ENCODE results near the gene TNNC1.

The TNNC1 gene

DNA sequence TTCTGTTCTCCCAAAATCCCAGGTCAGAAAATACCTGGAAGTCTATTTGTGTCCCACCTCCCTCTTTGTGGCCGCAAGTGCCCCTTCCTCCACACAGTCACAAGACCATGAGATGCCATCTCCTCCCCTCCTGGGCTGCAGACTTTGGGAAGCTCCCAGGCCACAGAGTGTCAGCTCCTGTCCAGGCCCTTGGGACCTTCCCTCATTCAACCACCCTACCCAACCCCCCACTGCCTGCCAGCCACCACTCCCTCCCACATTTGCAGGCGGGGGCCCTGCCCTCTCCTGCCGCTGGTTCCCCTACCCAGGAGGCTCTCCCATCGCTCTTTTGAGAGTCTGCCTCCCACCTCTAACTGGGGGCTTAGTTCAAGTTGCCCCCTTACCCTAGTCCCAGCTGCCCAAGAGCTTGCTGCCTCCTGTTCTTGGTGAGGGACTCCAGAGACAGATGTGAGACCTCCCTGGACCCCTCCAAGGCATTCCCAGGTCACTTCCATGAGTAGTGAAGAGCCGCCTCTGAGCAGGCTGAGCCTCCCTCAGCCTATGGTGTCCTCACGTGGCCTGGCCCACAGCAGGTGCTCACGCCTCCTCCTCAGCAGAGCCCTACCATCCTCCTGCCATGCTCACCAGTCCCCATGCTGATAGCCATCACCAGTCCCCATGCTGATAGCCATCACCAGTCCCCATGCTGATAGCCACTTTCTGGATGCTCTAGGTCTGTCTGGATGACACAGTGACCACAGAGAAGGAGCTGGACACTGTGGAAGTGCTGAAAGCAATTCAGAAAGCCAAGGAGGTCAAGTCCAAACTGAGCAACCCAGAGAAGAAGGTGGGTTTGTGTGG is 25.4 kb upstream of the TNNC1 start:
- H3K9me3 Mint-ChIP-seq = no peaks in the 10 kb centered on the region
- H3K36me3 Mint-ChIP-seq = peaks cover 45 to 61% of the 10 kb centered on the region in 2 donors
- H3K27ac Mint-ChIP-seq = no peak overlapping the region
- no peaks in the 10 kb centered on the region for H3K27me3 Mint-ChIP-seq
- ATAC-seq (replicated peaks) (no peak), DNase-seq (no peak)
- H3K4me3 Mint-ChIP-seq = no peak overlapping the region
- no peaks in the 10 kb centered on the region for H3K4me1 Mint-ChIP-seq

DNA sequence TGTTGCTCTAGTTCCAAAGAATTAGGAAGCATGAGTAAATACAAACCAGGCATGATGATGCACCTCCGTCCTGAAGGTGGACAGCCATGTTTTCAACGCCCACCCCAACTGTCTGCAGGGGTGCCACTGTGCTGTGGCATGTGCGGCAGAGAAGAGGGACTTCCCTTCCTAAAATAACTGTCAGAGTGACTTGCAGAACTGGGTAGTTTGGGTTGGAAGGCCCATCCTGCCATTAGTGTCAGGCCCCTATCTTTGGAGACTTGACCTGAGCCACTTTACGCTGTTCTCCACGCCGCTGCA is 23.9 kb upstream of the TNNC1 start:
- no peaks in the 10 kb centered on the region for H3K9me3 Mint-ChIP-seq
- H3K36me3 Mint-ChIP-seq = peaks cover 46 to 68% of the 10 kb centered on the region in 2 donors
- no peak for DNase-seq
- ATAC-seq (replicated peaks) = no peak
- H3K4me3 Mint-ChIP-seq = no peak overlapping the region
- no peaks in the 10 kb centered on the region for H3K27me3 Mint-ChIP-seq
- H3K4me1 Mint-ChIP-seq = no peaks in the 10 kb centered on the region
- no peak overlapping the region for H3K27ac Mint-ChIP-seq

DNA sequence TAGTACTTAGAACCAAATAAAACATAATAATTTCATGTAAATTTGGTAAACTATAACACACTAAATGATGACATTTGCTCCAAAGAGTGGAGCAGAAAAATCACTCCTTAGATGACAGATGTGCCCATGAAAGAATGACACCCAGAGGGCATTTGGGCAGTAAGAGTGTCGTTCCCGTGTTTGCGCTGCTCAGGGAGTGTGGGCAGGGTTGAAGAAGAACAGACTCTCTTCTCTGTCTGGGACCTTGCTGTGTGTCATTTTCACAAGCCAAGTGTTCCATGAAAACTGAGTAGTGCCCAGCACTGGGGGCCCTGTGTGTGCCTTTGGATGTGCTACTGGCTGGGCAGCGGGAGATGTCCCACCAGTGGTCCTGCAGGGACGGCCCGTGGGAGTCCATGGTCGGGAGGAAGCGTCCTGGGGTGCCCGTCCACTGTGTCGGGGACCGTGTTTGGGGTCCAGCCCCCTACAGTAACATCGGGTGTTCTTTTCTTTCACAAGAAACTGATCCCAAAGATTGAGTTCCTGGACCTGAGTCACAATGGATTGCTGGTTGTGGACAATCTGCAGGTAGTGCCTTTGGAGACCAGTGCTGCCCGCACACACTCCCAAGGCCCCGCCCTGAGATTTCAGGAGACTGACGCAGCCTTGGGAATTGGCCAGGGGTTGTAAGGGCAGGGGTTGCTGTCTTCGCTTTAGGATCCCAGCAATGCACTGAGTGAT is 23.4 kb upstream of the TNNC1 start:
- H3K4me3 Mint-ChIP-seq = no peak overlapping the region
- H3K9me3 Mint-ChIP-seq = no peaks in the 10 kb centered on the region
- ATAC-seq (replicated peaks) (no peak), DNase-seq (no peak)
- no peak overlapping the region for H3K27ac Mint-ChIP-seq
- peaks cover 45 to 67% of the 10 kb centered on the region in 2 donors for H3K36me3 Mint-ChIP-seq
- H3K27me3 Mint-ChIP-seq = no peaks in the 10 kb centered on the region
- H3K4me1 Mint-ChIP-seq = no peaks in the 10 kb centered on the region

DNA sequence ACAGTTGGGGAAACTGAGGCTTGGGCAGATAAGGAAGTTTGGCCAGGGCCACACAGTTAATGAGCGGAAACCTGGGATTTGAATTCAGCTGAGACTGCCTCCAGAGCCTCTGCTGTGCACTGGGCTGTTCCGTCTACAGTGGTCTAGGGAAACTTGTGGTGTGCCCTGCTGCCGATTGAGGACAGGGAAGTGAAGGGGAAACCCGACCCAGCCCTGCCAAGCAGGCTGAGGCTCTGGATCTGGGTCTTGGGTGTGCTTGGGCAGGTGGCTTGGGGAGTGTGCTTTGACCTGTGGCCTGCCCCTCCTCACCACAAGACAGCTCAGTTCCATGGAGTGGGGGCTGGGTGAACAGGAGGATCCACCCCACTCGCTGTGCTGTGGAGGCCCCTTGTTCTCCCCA is 19.2 kb upstream of the TNNC1 start:
- Mint-ChIP-seq H3K27me3 (no peaks in the 10 kb centered on the region), H3K4me1 (peaks cover 2 to 6% of the 10 kb centered on the region in 2 donors), H3K4me3 (no peak overlapping the region), H3K36me3 (peaks cover 28 to 47% of the 10 kb centered on the region in 2 donors), H3K9me3 (no peaks in the 10 kb centered on the region), H3K27ac (peak overlapping the region; percentile 31)
- DNase-seq (no peak), ATAC-seq (replicated peaks) (no peak)

DNA sequence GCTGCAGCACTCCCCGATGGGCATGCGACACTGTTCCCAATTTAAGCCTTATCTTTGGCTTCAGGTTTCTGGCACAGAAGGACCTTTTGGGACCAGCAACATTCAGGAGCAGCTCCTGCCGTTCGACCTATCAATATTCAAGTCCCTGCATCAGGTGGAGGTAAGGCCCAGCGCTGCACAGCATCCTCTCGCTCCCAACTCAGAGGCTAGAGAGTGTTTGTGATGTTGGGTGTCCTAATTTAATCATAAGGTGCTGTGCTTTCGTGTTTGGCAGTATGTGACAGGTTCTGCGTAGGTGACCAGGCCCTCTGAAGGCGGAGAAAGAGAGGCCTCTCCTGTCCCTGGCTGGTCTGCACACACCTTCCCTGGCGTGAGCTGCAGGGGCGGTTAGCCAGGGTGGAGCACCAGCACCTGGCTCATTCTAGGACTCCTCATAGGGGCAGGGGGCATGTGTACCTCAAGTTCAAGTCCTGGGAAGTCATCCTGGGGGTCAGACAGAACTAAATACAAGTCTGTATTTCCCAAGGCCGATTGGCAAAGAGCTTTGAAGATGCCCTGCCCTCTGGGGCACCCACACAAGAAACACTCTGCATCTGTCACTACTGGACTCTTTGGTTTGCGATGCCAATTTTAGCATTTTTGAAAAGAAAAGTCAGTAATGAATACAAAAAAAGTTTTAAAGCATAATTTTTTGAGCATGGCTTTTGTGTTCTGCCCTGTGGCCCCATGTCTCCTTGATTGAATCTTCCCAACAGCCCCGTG is 18.6 kb upstream of the TNNC1 start:
- Mint-ChIP-seq H3K27me3 (no peaks in the 10 kb centered on the region), H3K36me3 (peaks cover 29 to 46% of the 10 kb centered on the region in 2 donors), H3K4me1 (peaks cover 2 to 6% of the 10 kb centered on the region in 2 donors), H3K4me3 (no peak overlapping the region), H3K9me3 (no peaks in the 10 kb centered on the region), H3K27ac (no peak overlapping the region)
- ATAC-seq (replicated peaks) (no peak), DNase-seq (no peak)

DNA sequence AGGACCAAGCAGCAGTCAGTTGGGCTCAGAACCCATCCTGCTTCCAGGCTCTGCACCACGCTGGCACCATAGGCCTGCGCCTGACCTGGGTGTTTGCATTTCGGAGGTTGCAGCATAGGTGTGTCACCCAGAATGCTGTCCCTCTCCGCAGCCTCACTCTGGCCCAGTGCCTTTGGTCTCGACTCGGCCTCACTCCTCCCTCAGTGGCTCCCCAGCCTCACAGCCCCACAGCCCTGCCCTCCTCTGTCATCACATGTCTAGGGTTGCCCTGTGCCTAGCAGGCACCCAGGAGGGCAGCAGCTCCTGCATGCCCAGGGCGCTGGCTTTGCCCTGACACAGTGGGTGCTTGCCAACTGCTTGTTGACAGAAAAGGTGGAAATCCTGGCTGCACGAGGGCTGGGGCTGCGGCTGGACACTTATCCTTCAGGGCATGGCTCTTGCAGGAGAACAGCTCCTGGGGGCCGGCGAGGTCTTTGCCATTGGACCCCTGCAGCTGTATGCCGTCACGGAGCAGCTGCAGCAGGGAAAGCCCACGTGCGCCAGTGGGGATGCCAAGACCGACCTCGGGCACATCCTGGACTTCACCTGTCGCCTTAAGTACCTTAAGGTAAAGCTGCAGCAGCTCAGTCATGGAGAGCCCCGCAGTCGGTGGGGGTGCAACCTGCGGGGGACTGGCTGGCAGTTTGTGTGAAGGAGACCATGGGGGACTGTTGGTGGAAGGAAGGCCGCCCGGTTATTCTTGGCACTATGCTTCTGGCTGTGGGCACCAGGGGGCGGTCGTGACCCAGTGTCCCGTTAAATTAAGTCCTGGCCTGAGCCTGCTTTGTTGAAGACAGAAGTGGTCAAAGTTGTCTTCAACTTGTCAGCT is 17.8 kb upstream of the TNNC1 start:
- ATAC-seq (replicated peaks) = peak; percentile 86 to 89

DNA sequence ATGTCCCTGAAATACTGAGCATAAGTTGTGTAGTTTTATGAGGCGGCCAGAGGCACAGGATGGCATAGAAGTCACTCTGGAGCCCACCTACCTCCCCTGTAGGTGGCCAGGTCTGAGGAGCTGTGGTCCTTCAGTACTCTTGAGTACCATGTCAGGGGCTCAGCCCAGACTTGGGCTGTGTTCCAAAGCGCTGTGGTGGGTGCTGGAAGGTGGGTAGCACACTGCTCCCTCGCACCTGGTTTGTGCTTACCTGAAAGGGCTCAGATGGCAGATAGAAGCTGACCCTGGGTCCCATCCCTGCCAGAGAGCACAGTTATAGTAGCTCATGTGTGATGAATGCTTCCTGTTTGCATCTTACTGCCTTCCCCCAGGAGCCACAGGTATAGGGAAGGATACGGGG is 17.1 kb upstream of the TNNC1 start:
- DNase-seq = no peak
- Mint-ChIP-seq H3K9me3 (no peaks in the 10 kb centered on the region), H3K36me3 (peaks cover 28 to 41% of the 10 kb centered on the region in 2 donors), H3K4me3 (no peak overlapping the region), H3K27ac (no peak overlapping the region), H3K4me1 (peaks cover 2 to 6% of the 10 kb centered on the region in 2 donors), H3K27me3 (no peaks in the 10 kb centered on the region)
- no peak for ATAC-seq (replicated peaks)

More for the DNA sequence above, 17.8 kb upstream of the TNNC1 start:
- H3K4me1 Mint-ChIP-seq = peaks cover 2 to 6% of the 10 kb centered on the region in 2 donors
- H3K4me3 Mint-ChIP-seq = no peak overlapping the region
- H3K36me3 Mint-ChIP-seq = peaks cover 27 to 41% of the 10 kb centered on the region in 2 donors
- no peaks in the 10 kb centered on the region for H3K27me3 Mint-ChIP-seq
- H3K9me3 Mint-ChIP-seq = no peaks in the 10 kb centered on the region
- peak; percentile 23 for DNase-seq
- H3K27ac Mint-ChIP-seq = no peak overlapping the region

DNA sequence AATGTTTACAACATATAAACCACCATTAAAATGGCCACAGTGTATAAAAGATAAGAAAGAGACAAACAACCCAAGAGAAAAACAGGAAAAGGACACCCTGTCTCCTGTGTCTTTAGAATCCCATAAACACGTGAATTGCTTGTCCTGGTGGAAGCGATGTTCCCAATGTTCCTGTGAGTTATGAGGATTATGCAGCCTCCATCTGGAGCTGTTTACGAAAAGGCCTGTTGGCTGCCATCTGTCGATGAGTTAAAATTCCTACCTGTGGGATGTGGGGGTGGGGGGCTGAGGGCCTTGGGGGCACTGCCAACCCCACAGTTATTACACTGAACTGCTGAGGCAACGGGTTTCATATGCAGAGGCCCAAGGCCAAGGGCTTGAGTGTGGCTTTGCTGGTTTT is 15.2 kb upstream of the TNNC1 start:
- Mint-ChIP-seq H3K9me3 (no peaks in the 10 kb centered on the region), H3K36me3 (peaks cover 20 to 28% of the 10 kb centered on the region in 2 donors), H3K27ac (peak overlapping the region; percentile 25), H3K4me1 (peaks cover 2 to 6% of the 10 kb centered on the region in 2 donors), H3K27me3 (no peaks in the 10 kb centered on the region), H3K4me3 (no peak overlapping the region)
- ATAC-seq (replicated peaks) (no peak), DNase-seq (no peak)

DNA sequence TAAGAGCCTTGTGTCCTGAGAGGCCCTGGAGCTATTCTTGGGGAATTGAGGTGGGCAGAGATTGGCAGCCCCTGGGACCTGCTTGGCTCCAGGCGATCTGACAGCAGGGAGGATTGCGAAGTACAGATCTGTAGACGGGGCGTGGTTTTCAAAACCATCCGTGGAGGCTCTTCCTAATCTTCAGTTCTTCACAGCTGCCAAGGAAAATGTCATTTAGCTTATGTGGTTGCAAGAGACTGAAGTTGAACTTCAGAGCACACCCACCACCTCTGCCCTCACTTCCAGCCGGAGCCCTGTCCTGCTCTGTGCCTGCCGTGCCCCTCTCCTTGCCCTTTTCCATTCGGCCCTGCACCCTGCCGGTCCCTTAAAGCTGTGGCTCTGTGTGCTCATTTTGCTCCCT is 14.5 kb upstream of the TNNC1 start:
- Mint-ChIP-seq H3K4me3 (no peak overlapping the region), H3K36me3 (peaks cover 20 to 23% of the 10 kb centered on the region in 2 donors), H3K9me3 (no peaks in the 10 kb centered on the region), H3K4me1 (peaks cover 2 to 6% of the 10 kb centered on the region in 2 donors), H3K27ac (no peak overlapping the region), H3K27me3 (no peaks in the 10 kb centered on the region)
- DNase-seq (no peak), ATAC-seq (replicated peaks) (no peak)

DNA sequence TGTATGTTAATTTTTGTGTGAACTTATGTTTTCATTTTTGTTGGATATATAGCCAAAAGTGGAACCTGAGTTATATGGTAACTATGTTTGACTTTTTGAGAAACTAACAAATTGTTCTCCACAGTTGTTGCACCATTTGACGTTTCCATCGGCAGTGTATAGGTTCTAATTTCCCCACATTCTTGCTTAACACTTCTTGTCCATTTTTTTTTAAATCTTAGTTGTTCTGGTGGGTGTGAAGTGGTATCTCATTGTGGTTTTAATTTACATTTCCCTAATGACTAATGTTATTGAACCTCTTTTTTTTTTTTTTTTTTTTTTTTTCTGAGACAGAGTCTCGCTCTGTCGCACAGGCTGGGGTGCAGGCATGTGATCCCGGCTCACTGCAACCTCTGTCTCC is 9.6 kb upstream of the TNNC1 start:
- no peak for ATAC-seq (replicated peaks)
- no peaks in the 10 kb centered on the region for H3K9me3 Mint-ChIP-seq
- H3K27me3 Mint-ChIP-seq = no peaks in the 10 kb centered on the region
- DNase-seq = no peak
- H3K4me3 Mint-ChIP-seq = no peak overlapping the region
- peaks cover 9 to 14% of the 10 kb centered on the region in 2 donors for H3K4me1 Mint-ChIP-seq
- H3K36me3 Mint-ChIP-seq = peaks cover 21 to 29% of the 10 kb centered on the region in 2 donors
- no peak overlapping the region for H3K27ac Mint-ChIP-seq

DNA sequence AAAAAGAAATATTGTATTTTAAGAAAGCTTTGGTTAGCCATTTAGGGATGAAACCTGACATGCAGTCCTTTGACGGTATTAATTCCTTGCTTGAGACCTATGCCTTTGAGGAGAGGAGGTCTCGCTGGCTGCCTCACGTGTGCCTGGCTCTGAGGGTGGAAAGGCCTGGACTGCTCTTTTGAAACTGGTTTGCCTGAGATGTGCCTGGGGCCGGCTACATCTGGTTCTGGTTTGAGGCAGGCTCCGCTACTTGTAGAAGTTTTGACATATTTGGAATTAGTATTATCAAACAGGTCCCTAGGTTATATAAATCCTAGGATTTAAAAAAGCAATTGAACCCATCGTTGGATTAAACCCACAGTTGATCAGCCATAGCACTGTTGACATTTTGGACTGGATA is 8.0 kb upstream of the TNNC1 start:
- no peaks in the 10 kb centered on the region for H3K9me3 Mint-ChIP-seq
- H3K36me3 Mint-ChIP-seq = peaks cover 25 to 31% of the 10 kb centered on the region in 2 donors
- H3K4me3 Mint-ChIP-seq = no peak overlapping the region
- H3K27me3 Mint-ChIP-seq = no peaks in the 10 kb centered on the region
- DNase-seq = no peak
- peaks cover 16 to 24% of the 10 kb centered on the region in 2 donors for H3K4me1 Mint-ChIP-seq
- H3K27ac Mint-ChIP-seq = no peak overlapping the region
- no peak for ATAC-seq (replicated peaks)

DNA sequence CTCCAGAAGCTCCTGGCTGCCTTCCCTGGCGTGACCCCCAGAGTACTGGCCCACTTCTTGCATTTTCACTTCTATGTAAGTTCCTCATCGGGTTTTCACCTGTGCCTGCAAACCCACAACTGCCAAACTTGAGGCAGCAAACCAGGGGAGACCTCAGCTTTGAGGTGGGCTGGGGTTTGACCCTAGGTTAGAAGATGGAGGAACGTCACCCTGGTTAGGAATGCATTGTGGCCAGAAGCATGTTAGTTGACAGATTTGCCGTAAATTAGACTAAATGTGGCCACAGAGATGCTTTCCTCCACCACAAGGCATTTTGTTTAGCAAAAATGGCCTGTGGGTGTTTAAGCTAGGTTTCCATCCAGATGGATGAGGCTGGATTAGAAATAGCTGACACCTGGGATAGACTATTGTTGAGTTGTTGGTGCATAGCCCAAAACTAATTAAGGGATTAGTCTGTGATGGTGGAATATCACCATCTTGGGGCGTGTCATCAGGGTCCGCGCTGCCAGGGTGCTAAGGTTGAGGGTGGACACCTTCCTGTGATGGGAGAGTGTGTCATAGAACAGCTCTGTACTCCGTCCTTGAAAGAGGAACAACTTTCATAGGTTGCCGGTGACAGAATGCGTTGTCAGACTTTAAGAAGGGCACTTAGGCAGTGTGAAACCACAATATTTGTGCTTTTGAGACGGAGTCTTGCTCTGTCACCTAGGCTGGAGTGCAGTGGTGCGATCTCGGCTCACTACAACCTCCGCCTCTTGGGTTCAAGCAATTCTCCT is 5.1 kb upstream of the TNNC1 start:
- H3K4me1 Mint-ChIP-seq = peaks cover 30 to 52% of the 10 kb centered on the region in 2 donors

DNA sequence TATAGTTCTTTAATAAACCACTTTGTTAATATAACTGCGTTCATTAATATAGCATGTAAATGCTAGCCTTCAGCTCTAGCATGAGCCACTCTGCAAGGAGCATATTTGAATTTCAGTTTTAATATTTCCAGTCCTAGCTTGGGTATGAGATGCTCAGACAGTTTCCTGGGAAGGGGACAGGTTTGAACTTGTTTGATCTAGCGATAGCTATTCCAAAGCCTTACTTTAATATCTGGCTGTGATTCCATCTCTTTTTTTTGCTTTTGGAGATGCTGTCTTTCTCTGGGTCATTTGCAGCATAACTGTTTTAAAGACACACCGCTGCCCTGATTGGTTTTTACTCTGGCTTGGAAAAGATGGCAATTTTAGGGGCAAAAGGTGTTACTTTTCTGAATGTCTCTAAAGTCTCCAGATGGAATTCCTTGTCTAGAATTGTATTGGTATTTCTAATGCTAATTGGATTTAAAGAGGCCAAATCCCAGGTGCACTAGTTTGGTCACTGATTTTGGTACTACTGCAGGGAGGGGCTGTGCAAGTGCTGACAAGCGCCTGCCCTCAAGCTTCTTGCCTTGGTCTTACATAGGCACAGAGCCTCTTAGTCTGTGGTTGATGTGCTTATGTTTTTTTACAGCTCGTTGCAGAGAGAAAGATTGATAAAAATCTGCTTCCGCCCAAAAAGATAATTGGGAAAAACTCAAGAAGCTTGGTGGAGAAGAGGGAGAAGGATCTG is 4.4 kb upstream of the TNNC1 start:
- ATAC-seq (replicated peaks) (no peak), DNase-seq (no peak)
- no peak overlapping the region for H3K4me3 Mint-ChIP-seq
- H3K4me1 Mint-ChIP-seq = peaks cover 35 to 50% of the 10 kb centered on the region in 2 donors
- peaks cover 20 to 26% of the 10 kb centered on the region in 2 donors for H3K36me3 Mint-ChIP-seq
- H3K27ac Mint-ChIP-seq = no peak overlapping the region
- no peaks in the 10 kb centered on the region for H3K27me3 Mint-ChIP-seq
- no peaks in the 10 kb centered on the region for H3K9me3 Mint-ChIP-seq

More for the DNA sequence above, 5.1 kb upstream of the TNNC1 start:
- no peak for DNase-seq
- Mint-ChIP-seq H3K4me3 (no peak overlapping the region), H3K27me3 (no peaks in the 10 kb centered on the region), H3K27ac (no peak overlapping the region), H3K9me3 (no peaks in the 10 kb centered on the region), H3K36me3 (peaks cover 20 to 28% of the 10 kb centered on the region in 2 donors)
- ATAC-seq (replicated peaks) = no peak
